ENCODE results near the gene AKAP13. TPM values are rescaled to one million over a fixed set of nuclear protein-coding genes. Genes with fewer than 3 reads are reported as not detected.

Gene AKAP13
- total RNA-seq, 4 donors from 2014 or later = 332 to 362 (median 351) TPM

GRCh38 chr15:85388566-85389305 is 8.3 kb downstream of the AKAP13 start:
- H3K4me3 ChIP-seq = no peak overlapping the region
- 76 to 81% methylated on average over 5 of the region's 5 CpGs for WGBS, 2 donors
- H3K4me1 ChIP-seq = peaks cover 0 to 20% (median 0%) of the 10 kb centered on the region in 4 donors
- no peaks in the 10 kb centered on the region for H3K27me3 ChIP-seq
- DNase-seq (ENCODE audit: low spot score in 2 of 2) = no peak
- TF ChIP-seq CTCF (IDR thresholded peaks at IDR 0.05) (no peak), EP300 (IDR thresholded peaks at IDR 0.05) (no peak), POLR2A (IDR thresholded peaks at IDR 0.05) (no peak)
- no peak overlapping the region for H3K27ac ChIP-seq
- no peaks in the 10 kb centered on the region for H3K36me3 ChIP-seq
- no peaks in the 10 kb centered on the region for H3K9me3 ChIP-seq

- Histone ChIP-seq H3K27ac (no peak overlapping the region), H3K9me3 (no peaks in the 10 kb centered on the region), H3K4me3 (no peak overlapping the region), H3K4me1 (peaks cover 0 to 20% (median 2%) of the 10 kb centered on the region in 4 donors), H3K36me3 (no peaks in the 10 kb centered on the region), H3K27me3 (no peaks in the 10 kb centered on the region)
- TF ChIP-seq CTCF (IDR thresholded peaks at IDR 0.05) (no peak), POLR2A (IDR thresholded peaks at IDR 0.05) (no peak), EP300 (IDR thresholded peaks at IDR 0.05) (no peak)
- WGBS, 2 donors = 76 to 86% methylated on average over 2 of the region's 2 CpGs
- DNase-seq (ENCODE audit: low spot score in 2 of 2) = no peak
These were observed 8.9 kb downstream of the AKAP13 start for GRCh38 chr15:85389306-85389650.

- Histone ChIP-seq H3K36me3 (no peaks in the 10 kb centered on the region), H3K4me1 (peaks cover 0 to 25% (median 3%) of the 10 kb centered on the region in 4 donors), H3K4me3 (no peak overlapping the region), H3K27me3 (no peaks in the 10 kb centered on the region), H3K27ac (no peak overlapping the region), H3K9me3 (no peaks in the 10 kb centered on the region)
- no peak for TF ChIP-seq EP300 (IDR thresholded peaks at IDR 0.05)
- TF ChIP-seq CTCF (IDR thresholded peaks at IDR 0.05) = no peak
- WGBS, 2 donors = 90 to 91% methylated on average over 4 of the region's 4 CpGs
- DNase-seq (ENCODE audit: low spot score in 2 of 2) = no peak
These were observed 9.4 kb downstream of the AKAP13 start for GRCh38 chr15:85389772-85390171.

- Histone ChIP-seq H3K9me3 (no peaks in the 10 kb centered on the region), H3K4me1 (peaks cover 0 to 44% (median 3%) of the 10 kb centered on the region in 4 donors), H3K36me3 (no peaks in the 10 kb centered on the region), H3K27me3 (no peaks in the 10 kb centered on the region), H3K4me3 (no peak overlapping the region), H3K27ac (no peak overlapping the region)
- WGBS, 2 donors = 83 to 84% methylated on average over 2 of the region's 2 CpGs
- TF ChIP-seq CTCF (IDR thresholded peaks at IDR 0.05) (no peak), EP300 (IDR thresholded peaks at IDR 0.05) (no peak), POLR2A (IDR thresholded peaks at IDR 0.05) (no peak)
- no peak for DNase-seq (ENCODE audit: low spot score in 2 of 2)
These were observed 12.8 kb downstream of the AKAP13 start for GRCh38 chr15:85393210-85393609.

GRCh38 chr15:85394554-85395333 is 14.3 kb downstream of the AKAP13 start:
- Histone ChIP-seq H3K4me1 (peaks cover 0 to 36% (median 3%) of the 10 kb centered on the region in 4 donors), H3K36me3 (no peaks in the 10 kb centered on the region), H3K9me3 (no peaks in the 10 kb centered on the region), H3K27ac (peak overlapping the region in 1 of 4 donors; percentile 5), H3K4me3 (no peak overlapping the region), H3K27me3 (no peaks in the 10 kb centered on the region)
- WGBS, 2 donors = 57 to 67% methylated on average over 2 of the region's 2 CpGs
- TF ChIP-seq CTCF (IDR thresholded peaks at IDR 0.05) (no peak), EP300 (IDR thresholded peaks at IDR 0.05) (no peak), POLR2A (IDR thresholded peaks at IDR 0.05) (no peak)
- DNase-seq (ENCODE audit: low spot score in 2 of 2) = no peak
